HFFc6 (cell line): ENCODE data around the gene RGS1. TPM values are rescaled to one million over a fixed set of nuclear protein-coding genes. Genes with fewer than 3 reads are reported as not detected.

ENCODE experiments used
- DNase-seq: peaks from one replicate; pipeline ENCODE4 v3.0.0-alpha.2; 2018
- H3K27ac Mint-ChIP-seq: 2 replicates; pipeline ENCODE4 v1.8.0; 2020; ENCODE audit warnings: mild to moderate bottlenecking, mixed read lengths
- H3K27me3 Mint-ChIP-seq: 2 replicates; pipeline ENCODE4 v1.8.0; 2021; ENCODE audit warnings: mild to moderate bottlenecking, moderate library complexity, mixed read lengths; ENCODE audit not compliant: insufficient read depth
- H3K36me3 Mint-ChIP-seq: 2 replicates; pipeline ENCODE4 v1.8.0; 2021; ENCODE audit warnings: low read depth, mixed read lengths
- H3K4me1 Mint-ChIP-seq: 2 replicates; pipeline ENCODE4 v1.8.0; 2020; ENCODE audit warnings: low read depth, mixed read lengths
- H3K4me3 Mint-ChIP-seq: 2 replicates; pipeline ENCODE4 v1.8.0; 2020; ENCODE audit warnings: mild to moderate bottlenecking, moderate library complexity, mixed read lengths
- H3K9me3 Mint-ChIP-seq: 2 replicates; pipeline ENCODE4 v1.8.0; 2020; ENCODE audit warnings: mild to moderate bottlenecking, mixed read lengths
- CTCF ChIP-seq: fragments of 200-600 bp; sonication (generic); IDR thresholded peaks from 2 replicates; pipeline ENCODE4 v1.5.0; 2021; ENCODE audit warnings: antibody characterized with exemption, mild to moderate bottlenecking
- total RNA-seq, 6 experiments: library from RNA; stranded (reverse); fragmentation: NEBNext Ultra II Directional; extraction: Animal tissue kit (Norgen Biotek cat#: 25700); gene quantifications; 2 replicates in 1 of 6; 3 replicates in 5 of 6; pipeline ENCODE4 v1.2.3, GENCODE V29; 2021

RGS1 gene
- total RNA-seq, 6 experiments from 2014 or later, result not detected

- Mint-ChIP-seq H3K27ac (no peak overlapping the region), H3K27me3 (no peaks in the 10 kb centered on the region), H3K36me3 (no peaks in the 10 kb centered on the region), H3K4me1 (peaks cover 20% of the 10 kb centered on the region), H3K9me3 (no peaks in the 10 kb centered on the region), H3K4me3 (no peak overlapping the region)
- no peak for TF ChIP-seq CTCF
- DNase-seq, result no peak
Observed at GRCh38 chr1:192598589-192598988, 23.0 kb downstream of the RGS1 start.

- peaks cover 24% of the 10 kb centered on the region for H3K4me1 Mint-ChIP-seq
- no peaks in the 10 kb centered on the region for H3K27me3 Mint-ChIP-seq
- DNase-seq, result no peak
- no peak overlapping the region for H3K27ac Mint-ChIP-seq
- no peak overlapping the region for H3K4me3 Mint-ChIP-seq
- no peaks in the 10 kb centered on the region for H3K9me3 Mint-ChIP-seq
- TF ChIP-seq CTCF, result no peak
- H3K36me3 Mint-ChIP-seq, result no peaks in the 10 kb centered on the region
Observed at GRCh38 chr1:192600275-192600674, 24.7 kb downstream of the RGS1 start.

- H3K27me3 Mint-ChIP-seq, result no peaks in the 10 kb centered on the region
- no peaks in the 10 kb centered on the region for H3K36me3 Mint-ChIP-seq
- H3K27ac Mint-ChIP-seq, result no peak overlapping the region
- TF ChIP-seq CTCF, result no peak
- H3K4me1 Mint-ChIP-seq, result peaks cover 26% of the 10 kb centered on the region
- no peak overlapping the region for H3K4me3 Mint-ChIP-seq
- H3K9me3 Mint-ChIP-seq, result no peaks in the 10 kb centered on the region
- DNase-seq, result no peak
Observed at GRCh38 chr1:192601143-192601542, 25.6 kb downstream of the RGS1 start.

- DNase-seq, result peak; percentile 5
- no peaks in the 10 kb centered on the region for H3K9me3 Mint-ChIP-seq
- no peak overlapping the region for H3K27ac Mint-ChIP-seq
- no peak for TF ChIP-seq CTCF
- H3K27me3 Mint-ChIP-seq, result no peaks in the 10 kb centered on the region
- H3K4me1 Mint-ChIP-seq, result peaks cover 26% of the 10 kb centered on the region
- H3K4me3 Mint-ChIP-seq, result no peak overlapping the region
- H3K36me3 Mint-ChIP-seq, result no peaks in the 10 kb centered on the region
Observed at GRCh38 chr1:192601567-192601966, 26.0 kb downstream of the RGS1 start.

- Mint-ChIP-seq H3K27me3 (no peaks in the 10 kb centered on the region), H3K9me3 (no peaks in the 10 kb centered on the region), H3K4me1 (peaks cover 26% of the 10 kb centered on the region), H3K27ac (no peak overlapping the region), H3K36me3 (no peaks in the 10 kb centered on the region), H3K4me3 (no peak overlapping the region)
- no peak for TF ChIP-seq CTCF
- no peak for DNase-seq
Observed at GRCh38 chr1:192602757-192603156, 27.2 kb downstream of the RGS1 start.

GRCh38 chr1:192603218-192603787 is 27.7 kb downstream of the RGS1 start:
- Mint-ChIP-seq H3K27ac (no peak overlapping the region), H3K9me3 (no peaks in the 10 kb centered on the region), H3K4me3 (no peak overlapping the region), H3K27me3 (no peaks in the 10 kb centered on the region), H3K36me3 (no peaks in the 10 kb centered on the region), H3K4me1 (peaks cover 26% of the 10 kb centered on the region)
- no peak for TF ChIP-seq CTCF
- DNase-seq, result no peak
